Erythroblast (primary cell): ENCODE data around the gene COL5A1.

Experiments
- GATA1 ChIP-seq: IDR thresholded peaks from 2 replicates; pipeline ENCODE4 v1.6.1; 2011; ENCODE audit warnings: low read depth, mild to moderate bottlenecking, control low read depth, low read length, moderate library complexity
- POLR2A ChIP-seq: IDR thresholded peaks from 2 replicates; pipeline ENCODE4 v1.6.1; 2011; ENCODE audit warnings: mild to moderate bottlenecking, low read length

DNA sequence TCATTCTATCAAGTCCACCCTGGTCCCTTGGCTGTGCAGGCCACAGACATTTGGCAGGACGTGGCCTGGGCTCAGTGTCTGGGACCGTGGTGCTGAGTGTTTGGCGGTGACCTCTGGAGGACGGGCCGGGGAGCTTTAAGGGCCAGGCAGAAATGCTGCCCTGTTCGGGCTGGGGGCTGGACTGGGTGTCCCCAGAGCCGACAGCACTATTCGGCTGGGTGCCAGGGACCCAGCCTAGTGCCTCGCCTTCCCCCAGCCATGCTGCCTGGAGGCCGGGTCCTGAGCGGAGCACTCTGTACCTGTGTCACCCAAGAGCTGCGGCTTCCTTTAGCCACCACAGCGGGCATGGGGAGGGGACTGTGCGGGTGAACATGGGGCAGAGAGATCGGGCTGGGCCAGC is 40.4 kb downstream of the COL5A1 start:
- TF ChIP-seq POLR2A (no peak), GATA1 (no peak)
